NOMO-1 treated with DMSO at 0.1 percent for 48 hours (cell line): ENCODE measurements around the gene ASIC4.

ENCODE experiments used
- DNase-seq: peaks from one replicate; lab custom pipeline; 2025; ENCODE audit not compliant: unreplicated experiment; lab: John Stamatoyannopoulos, UW

ASIC4 gene

GRCh38 chr2:219551441-219552381, 37.4 kb downstream of the ASIC4 start:
- DNase-seq: no peak

- peak; percentile 63 for DNase-seq
Measured at GRCh38 chr2:219552382-219553167, 38.3 kb downstream of the ASIC4 start.

- no peak for DNase-seq
Measured at GRCh38 chr2:219553168-219553417, 38.8 kb downstream of the ASIC4 start.

- DNase-seq: no peak
Measured at GRCh38 chr2:219553463-219553963, 39.2 kb downstream of the ASIC4 start.

GRCh38 chr2:219554350-219554749, 40.1 kb downstream of the ASIC4 start:
- DNase-seq: no peak

DNA sequence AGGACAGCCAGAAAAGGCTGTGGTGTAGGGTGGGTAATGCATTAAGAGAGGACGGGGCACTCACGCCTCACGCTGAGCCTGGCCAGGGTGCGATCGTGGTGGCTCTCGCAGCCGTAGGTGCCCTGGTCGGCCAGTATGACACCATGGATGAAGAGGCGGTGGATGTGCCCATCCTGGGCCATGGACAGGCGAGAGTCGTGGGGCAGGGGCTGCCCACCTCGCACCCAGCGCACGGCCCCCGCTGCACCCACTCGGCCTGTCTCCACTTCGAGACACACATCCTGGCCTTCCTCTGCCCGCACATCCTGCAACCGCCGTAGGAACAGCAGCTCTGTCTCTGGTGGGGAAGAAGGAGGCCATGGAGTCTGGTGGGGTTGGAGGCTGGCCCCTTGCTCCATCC, 41.7 kb downstream of the ASIC4 start:
- no peak for DNase-seq

- no peak for DNase-seq
Measured at GRCh38 chr2:219556413-219556812, 42.1 kb downstream of the ASIC4 start.

- no peak for DNase-seq
Measured at GRCh38 chr2:219557320-219557719, 43.0 kb downstream of the ASIC4 start.

GRCh38 chr2:219557791-219558785, 43.8 kb downstream of the ASIC4 start:
- no peak for DNase-seq

DNA sequence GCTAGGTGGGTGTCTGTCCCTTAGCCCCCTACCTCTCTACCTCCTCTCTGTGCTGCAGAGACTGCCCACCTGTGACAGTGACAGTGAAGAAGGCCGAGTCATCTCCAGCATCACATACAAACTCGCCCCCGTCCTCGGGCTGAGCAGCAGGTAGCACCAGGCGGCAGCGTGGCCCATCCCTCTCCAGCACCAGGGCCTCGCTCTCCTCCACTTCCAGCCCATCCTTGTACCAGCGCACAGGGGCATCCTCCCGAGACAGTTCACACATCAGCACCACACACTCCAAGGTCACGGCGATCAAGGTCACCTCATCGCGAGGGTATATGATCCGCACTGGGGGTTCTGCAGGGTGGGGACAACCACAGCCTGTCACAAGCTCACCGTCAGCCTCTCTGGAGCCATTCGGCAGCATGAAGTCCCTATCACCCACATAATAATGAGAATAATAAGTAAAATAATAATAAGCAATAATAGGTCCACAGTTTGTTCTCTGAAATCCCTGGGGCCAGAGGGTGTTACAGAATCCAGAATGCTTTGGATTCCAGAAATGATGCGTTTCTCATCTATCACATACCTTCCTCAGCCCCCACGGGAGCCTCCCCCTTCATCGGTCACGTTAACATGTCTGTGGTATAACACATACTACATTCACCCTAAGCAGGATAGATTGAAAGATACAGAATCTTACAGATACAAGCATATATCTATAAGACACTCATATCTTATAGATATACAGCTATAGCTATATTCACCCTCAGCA, 45.1 kb downstream of the ASIC4 start:
- no peak for DNase-seq

GRCh38 chr2:219560037-219560892, 46.0 kb downstream of the ASIC4 start:
- DNase-seq: no peak

DNA sequence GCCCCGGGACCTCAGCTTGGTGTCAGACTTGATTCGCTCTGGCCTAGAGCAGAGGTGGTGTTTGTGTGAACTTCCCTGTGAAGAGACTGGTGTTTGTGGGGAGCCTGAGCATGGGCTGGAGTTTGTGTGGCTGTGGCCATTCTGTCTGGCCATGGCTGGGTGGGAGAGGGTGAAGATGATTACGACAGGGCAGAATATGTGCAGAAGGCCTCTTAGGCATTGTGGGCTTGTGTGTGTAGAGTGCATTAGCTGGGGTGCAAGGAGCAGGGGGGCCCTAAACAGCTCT, 46.6 kb downstream of the ASIC4 start:
- no peak for DNase-seq

DNA sequence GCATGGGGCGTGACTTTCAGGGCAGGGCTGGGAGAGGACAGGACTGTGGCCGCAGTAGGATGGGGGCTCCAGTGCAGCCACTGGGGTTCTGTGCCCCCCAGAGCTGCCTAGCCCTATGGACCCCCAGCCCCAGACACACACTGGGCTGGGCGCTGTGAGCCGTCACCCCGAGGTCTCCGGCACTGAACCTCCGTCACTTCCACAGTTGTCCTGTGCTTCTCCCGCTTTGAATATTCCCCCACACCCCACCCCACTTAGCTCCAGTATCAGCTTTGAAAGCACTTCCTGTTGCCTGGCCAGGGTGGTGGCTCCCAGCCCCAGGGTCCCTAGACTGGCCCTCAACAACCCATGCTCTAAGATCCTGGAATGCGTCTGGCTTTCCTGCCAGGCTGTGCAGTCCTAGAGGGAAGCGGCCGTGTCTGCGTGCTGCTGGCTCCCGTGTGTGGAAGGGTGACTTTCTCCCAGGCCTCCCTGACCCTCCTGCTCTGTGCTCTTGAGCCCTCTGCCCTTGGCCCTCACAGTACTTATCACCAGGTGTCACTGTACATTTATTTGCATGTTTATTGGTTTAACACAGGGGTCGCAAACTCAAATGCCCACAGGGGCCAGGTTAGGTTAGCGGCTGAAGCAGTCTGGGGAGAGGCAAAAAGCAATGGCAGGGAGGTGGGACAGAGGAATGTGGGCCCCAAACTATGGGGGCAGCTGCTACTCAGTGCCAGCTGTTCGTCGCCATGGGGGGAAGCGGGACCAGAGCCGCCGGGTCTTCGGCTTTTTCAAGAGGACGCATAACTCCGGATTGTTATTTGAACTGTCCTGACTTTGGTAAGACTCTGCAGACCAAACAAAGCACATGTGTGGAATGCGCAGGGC, 47.1 kb downstream of the ASIC4 start:
- DNase-seq: no peak

DNA sequence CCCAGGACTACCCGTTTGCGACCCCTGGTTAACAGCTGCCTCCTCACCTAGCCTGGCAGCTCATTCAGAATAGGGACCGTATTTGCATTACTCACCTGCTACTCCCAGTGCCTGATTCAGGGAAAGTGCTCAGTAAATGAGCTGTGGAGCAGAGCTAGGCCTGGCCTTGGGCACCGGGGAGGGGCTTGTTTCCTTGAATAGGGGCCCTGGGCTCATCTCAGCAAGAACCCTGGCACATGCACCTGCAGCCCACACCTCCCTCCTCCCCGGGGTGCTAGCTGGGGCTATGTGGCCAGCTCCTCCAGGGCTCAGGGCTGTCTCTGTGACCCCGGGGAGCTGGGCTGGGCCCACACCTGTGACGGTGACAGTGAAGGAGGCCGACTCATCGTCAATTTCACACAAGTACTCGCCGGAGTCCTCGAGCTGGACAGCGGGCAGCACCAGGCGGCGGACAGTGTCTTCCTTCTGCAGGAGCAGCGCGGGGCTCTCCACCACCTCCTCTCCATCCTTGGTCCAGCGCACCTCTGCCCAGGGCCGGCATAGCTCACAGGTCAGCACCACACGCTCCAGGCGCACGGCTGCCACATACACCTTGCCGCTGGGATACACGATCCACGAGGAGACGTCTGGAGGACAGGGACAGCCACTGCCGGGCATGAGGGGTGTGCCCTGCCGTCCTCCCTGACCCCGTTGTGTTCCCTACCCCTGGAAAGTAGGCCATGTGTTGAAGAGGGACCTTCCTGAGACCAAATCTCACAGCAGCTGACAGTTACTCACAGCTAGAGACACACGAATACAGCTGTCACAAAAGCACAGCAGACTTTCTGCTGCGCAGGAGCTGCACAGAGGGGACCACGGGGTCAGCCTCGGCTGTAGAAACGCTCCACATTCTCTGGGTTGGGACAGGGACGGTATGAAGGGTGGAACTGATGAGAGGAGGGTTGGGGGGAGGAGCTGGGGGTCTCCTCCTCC, 48.1 kb downstream of the ASIC4 start:
- no peak for DNase-seq

- no peak for DNase-seq
Measured at GRCh38 chr2:219563271-219563928, 49.1 kb downstream of the ASIC4 start.

DNA sequence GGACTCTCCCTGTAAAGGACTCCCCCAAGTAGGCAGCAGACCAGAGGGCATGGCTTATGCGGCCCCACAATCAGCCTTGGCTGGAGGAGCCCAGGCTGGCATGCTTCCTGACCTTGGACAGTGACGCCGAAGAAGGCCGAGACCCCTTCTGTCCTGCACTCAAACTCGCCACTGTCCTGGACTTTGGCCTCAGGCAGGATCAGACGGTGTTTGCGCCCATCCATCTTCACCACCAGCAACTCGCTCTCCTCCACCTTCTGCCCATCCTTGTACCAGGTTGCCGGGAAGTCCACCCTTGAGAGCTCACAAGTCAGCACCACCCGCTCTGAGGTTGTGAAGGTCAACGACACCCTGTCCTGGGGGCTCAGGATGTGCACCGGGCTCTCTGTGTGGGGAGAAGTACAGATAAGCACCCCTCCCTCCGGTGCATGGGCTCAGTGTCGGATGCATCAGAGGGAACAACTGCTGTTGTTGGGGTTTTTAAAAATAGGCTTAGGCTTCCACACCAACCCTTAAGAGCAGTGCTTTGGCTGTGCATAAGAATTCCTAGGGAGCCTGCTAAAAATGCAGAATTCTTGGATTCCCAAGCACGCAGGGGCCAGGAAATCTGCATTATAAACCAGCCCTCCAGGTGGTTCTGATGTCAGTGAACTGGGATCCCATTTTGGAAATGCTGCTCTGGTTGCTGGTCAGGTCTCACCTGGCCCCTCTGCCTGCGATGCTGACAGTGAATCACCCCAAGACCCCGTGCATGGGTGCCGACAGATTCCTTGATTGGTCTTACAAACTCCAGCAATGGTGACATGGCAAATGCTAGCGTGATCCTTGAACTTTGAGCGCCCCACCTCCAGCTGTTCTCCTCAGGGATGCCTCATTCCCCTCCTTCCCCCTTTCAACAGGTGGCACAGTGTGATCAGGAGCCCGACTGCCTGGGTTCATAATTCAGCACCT, 51.1 kb downstream of the ASIC4 start:
- DNase-seq: no peak
